Epithelial cell of proximal tubule (primary cell): Measurements from ENCODE around the gene GRK3. TPM values are rescaled to one million over a fixed set of nuclear protein-coding genes. Genes with fewer than 3 reads are reported as not detected.

Experiments used
- DNase-seq: peaks from one replicate; pipeline ENCODE4 v3.0.0-alpha.2; 2011; ENCODE audit warnings: low read depth
- H3K4me3 ChIP-seq: 2 replicates; pipeline ENCODE4 v1.5.1; 2011; ENCODE audit warnings: low read depth, mild to moderate bottlenecking, low read length
- CTCF ChIP-seq: conservative IDR thresholded peaks from 2 replicates; pipeline ENCODE4 v1.5.1; 2012; ENCODE audit warnings: low read depth, mild to moderate bottlenecking, low read length
- total RNA-seq: library from RNA; depleted of rRNA; stranded (reverse); fragments of >200 nt; gene quantifications from 2 replicates; pipeline ENCODE4 v1.2.3, GENCODE V29; 2015

GRK3 gene
- total RNA-seq, 1 donor from 2014 or later, result 2.0 TPM

- H3K4me3 ChIP-seq, result no peak overlapping the region
- no peak for TF ChIP-seq CTCF
- DNase-seq, result no peak
Observed at GRCh38 chr22:25766418-25766817, 201.9 kb downstream of the GRK3 start.

GRCh38 chr22:25770333-25770732, 205.9 kb downstream of the GRK3 start:
- no peak overlapping the region for H3K4me3 ChIP-seq
- no peak for DNase-seq
- TF ChIP-seq CTCF, result no peak

GRCh38 chr22:25772288-25772687, 207.8 kb downstream of the GRK3 start:
- TF ChIP-seq CTCF, result no peak
- no peak overlapping the region for H3K4me3 ChIP-seq
- DNase-seq, result no peak

- no peak overlapping the region for H3K4me3 ChIP-seq
- peak; percentile 60 for TF ChIP-seq CTCF
- no peak for DNase-seq
Observed at GRCh38 chr22:25774575-25775026, 210.1 kb downstream of the GRK3 start.

- DNase-seq, result no peak
- TF ChIP-seq CTCF, result no peak
- no peak overlapping the region for H3K4me3 ChIP-seq
Observed at GRCh38 chr22:25775531-25775930, 211.1 kb downstream of the GRK3 start.

GRCh38 chr22:25777411-25777810, 212.9 kb downstream of the GRK3 start:
- no peak overlapping the region for H3K4me3 ChIP-seq
- TF ChIP-seq CTCF, result no peak

GRCh38 chr22:25777870-25778269, 213.4 kb downstream of the GRK3 start:
- H3K4me3 ChIP-seq, result no peak overlapping the region
- peak; percentile 59 for TF ChIP-seq CTCF
- no peak for DNase-seq

More at GRCh38 chr22:25777411-25777810, 212.9 kb downstream of the GRK3 start:
- DNase-seq, result no peak
